HepG2 (cell line): ENCODE data around the gene BST1. TPM values are rescaled to one million over a fixed set of nuclear protein-coding genes. Genes with fewer than 3 reads are reported as not detected.

ENCODE experiments used
- ATAC-seq: fragments of 200-7000 bp; cut with Tn5 transposase; 3 replicates; pipeline ENCODE4 v1.9.1; 2020; ENCODE audit warnings: mild to moderate bottlenecking, moderate library complexity
- BruUV-seq: library from RNA; stranded (reverse); fragments of 400-500 nt; replicated peaks from 2 replicates; lab custom pipeline; 2021; lab: Mats Ljungman, UMichigan
- CTCF ChIA-PET: fragments of 300-600 bp; formaldehyde crosslinking; extraction: SDS; loops from one replicate; lab custom pipeline; 2021; ENCODE audit warnings: low total read pairs, inconsistent platforms, low intra/inter-chr PET ratio; lab: Yijun Ruan, JAX
- POLR2A ChIA-PET: fragments of 350-600 bp; sonication (Branson Sonifier 250); formaldehyde crosslinking; loops from one replicate; lab custom pipeline; 2020; ENCODE audit warnings: antibody characterized with exemption, inconsistent platforms; lab: Yijun Ruan, JAX
- DNase-seq: peaks from one replicate; pipeline ENCODE4 v3.0.0-alpha.2; 2015; ENCODE audit warnings: low spot score
- FAIRE-seq: peaks from 3 replicates; lab custom pipeline; 2011; peaks lifted over from hg19 to GRCh38; lab: Jason Lieb, UNC
- H2AFZ ChIP-seq: one replicate; pipeline ENCODE4 v1.6.1; 2011; ENCODE audit warnings: low read length, inconsistent platforms
- H3K27ac ChIP-seq: fragments of 300-600 bp; 3 replicates; pipeline ENCODE4 v1.8.0; 2011; ENCODE audit warnings: mixed run types, mild to moderate bottlenecking, mixed read lengths, low read length, inconsistent platforms; ENCODE audit not compliant: insufficient read depth; ENCODE audit errors: extremely low read length
- H3K27me3 ChIP-seq, 2 experiments: fragments of 200-600 bp in 1 of 2; 2 replicates in 1 of 2; 3 replicates in 1 of 2; pipeline versions ENCODE4 v1.6.0 to v1.8.0; 2011; ENCODE audit warnings: low read length in 2 of 2, mild to moderate bottlenecking in 2 of 2, moderate library complexity in 2 of 2, inconsistent platforms in 1 of 2; ENCODE audit not compliant: insufficient read depth in 2 of 2, control insufficient read depth in 1 of 2
- H3K36me3 ChIP-seq, 2 experiments: fragments of 200-600 bp in 1 of 2; replicated peaks in 1 of 2; 2 replicates in 1 of 2; 3 replicates in 1 of 2; pipeline versions ENCODE4 v1.5.1 to v1.8.0; 2011; ENCODE audit warnings: low read length in 2 of 2, inconsistent platforms in 1 of 2; ENCODE audit not compliant: insufficient read depth in 2 of 2, control insufficient read depth in 1 of 2
- H3K4me1 ChIP-seq: 2 replicates; pipeline ENCODE4 v1.5.1; 2012; ENCODE audit warnings: low read length, inconsistent platforms; ENCODE audit not compliant: insufficient read depth
- H3K4me2 ChIP-seq: 2 replicates; pipeline ENCODE4 v1.6.0; 2011; ENCODE audit warnings: low read depth, low read length, inconsistent platforms
- H3K4me3 ChIP-seq, 3 experiments: fragments of 200-600 bp in 1 of 3; sonication (generic), shearing (Covaris generic) in 1 of 3; replicated peaks in 1 of 3; 2 replicates each; pipeline ENCODE4 v1.5.1; 2011 to 2016; ENCODE audit warnings: low read length in 3 of 3, inconsistent platforms in 2 of 3, low read depth in 2 of 3, mild to moderate bottlenecking in 2 of 3, control low read depth in 1 of 3, mixed read lengths in 1 of 3; ENCODE audit not compliant: insufficient read depth in 1 of 3
- H3K79me2 ChIP-seq: one replicate; pipeline ENCODE4 v1.6.1; 2011; ENCODE audit warnings: low read length, inconsistent platforms; ENCODE audit not compliant: insufficient read depth
- H3K9ac ChIP-seq: 2 replicates; pipeline ENCODE4 v1.6.0; 2011; ENCODE audit warnings: mild to moderate bottlenecking, low read depth, low read length, inconsistent platforms; ENCODE audit not compliant: insufficient read depth
- H3K9me3 ChIP-seq: 2 replicates; pipeline ENCODE4 v1.5.1; 2012; ENCODE audit warnings: mild to moderate bottlenecking, low read length
- H4K20me1 ChIP-seq: 2 replicates; pipeline ENCODE4 v1.6.0; 2011; ENCODE audit warnings: inconsistent platforms, mild to moderate bottlenecking, low read length, moderate library complexity; ENCODE audit not compliant: insufficient read depth
- BORCS8-MEF2B ChIP-seq: sonication (generic); formaldehyde crosslinking; IDR thresholded peaks from 2 replicates; pipeline ENCODE4 v1.8.0; 2022; ENCODE audit warnings: mild to moderate bottlenecking, missing genetic modification reagents
- CBX2 ChIP-seq, 2 experiments: fragments of 200-600 bp in 1 of 2; sonication (generic); formaldehyde crosslinking in 1 of 2; IDR thresholded peaks; 2 replicates each; pipeline versions ENCODE4 v1.7.0 to v1.8.1; 2018 to 2022; ENCODE audit warnings: low read depth in 2 of 2, low read length in 1 of 2, mild to moderate bottlenecking in 1 of 2, missing genetic modification reagents in 1 of 2
- DR1 ChIP-seq: sonication (generic); formaldehyde crosslinking; IDR thresholded peaks from 2 replicates; pipeline ENCODE4 v1.8.0; 2021; ENCODE audit warnings: mild to moderate bottlenecking, missing genetic modification reagents, inconsistent platforms
- FOXA1 ChIP-seq, 2 experiments: fragments of 450-650 bp in 1 of 2; sonication (generic) in 1 of 2; formaldehyde crosslinking in 1 of 2; IDR thresholded peaks; 2 replicates each; pipeline versions ENCODE4 v1.4.0 to v1.6.1; 2016 to 2020; ENCODE audit warnings: missing genetic modification reagents in 1 of 2
- ISL2 ChIP-seq: sonication (generic); formaldehyde crosslinking; IDR thresholded peaks from 2 replicates; pipeline ENCODE4 v1.5.0; 2020; ENCODE audit warnings: missing genetic modification reagents
- LBX2 ChIP-seq: sonication (generic); formaldehyde crosslinking; IDR thresholded peaks from 2 replicates; pipeline ENCODE4 v1.5.0; 2020; ENCODE audit warnings: missing genetic modification reagents, mild to moderate bottlenecking, borderline replicate concordance
- MEIS2 ChIP-seq: sonication (generic); formaldehyde crosslinking; IDR thresholded peaks from 2 replicates; pipeline ENCODE4 v1.9.0; 2021; ENCODE audit warnings: mild to moderate bottlenecking, missing genetic modification reagents
- MIXL1 ChIP-seq: IDR thresholded peaks from 2 replicates; pipeline ENCODE4 v1.6.1; 2016
- MNT ChIP-seq: fragments of 450-650 bp; IDR thresholded peaks from 2 replicates; pipeline ENCODE4 v1.6.1; 2016
- NAIF1 ChIP-seq: sonication (generic); formaldehyde crosslinking; IDR thresholded peaks from 2 replicates; pipeline ENCODE4 v1.5.0; 2020; ENCODE audit warnings: mild to moderate bottlenecking, missing genetic modification reagents, borderline replicate concordance
- NFAT5 ChIP-seq: sonication (generic); formaldehyde crosslinking; IDR thresholded peaks from 2 replicates; pipeline ENCODE4 v1.4.0; 2020; ENCODE audit warnings: missing genetic modification reagents
- RORA ChIP-seq: sonication (generic); formaldehyde crosslinking; IDR thresholded peaks from 2 replicates; pipeline ENCODE4 v1.5.0; 2020; ENCODE audit warnings: mild to moderate bottlenecking, missing genetic modification reagents, moderate library complexity
- ZFP37 ChIP-seq: sonication (generic); formaldehyde crosslinking; IDR thresholded peaks from 2 replicates; pipeline ENCODE4 v1.4.0; 2020; ENCODE audit warnings: missing genetic modification reagents, borderline replicate concordance
- ZNF589 ChIP-seq: sonication (generic); formaldehyde crosslinking; conservative IDR thresholded peaks from 2 replicates; pipeline ENCODE4 v1.8.0; 2022; ENCODE audit warnings: mild to moderate bottlenecking, moderate library complexity, missing genetic modification reagents
- ZNF607 ChIP-seq: sonication (generic); formaldehyde crosslinking; IDR thresholded peaks from 2 replicates; pipeline ENCODE4 v1.5.1; 2020; ENCODE audit warnings: missing genetic modification reagents, mild to moderate bottlenecking, borderline replicate concordance
- WGBS: methylation state at CpG from one replicate; pipeline ENCODE4 v1.1.6; 2017; ENCODE audit warnings: low lambda C conversion rate; 5-methylcytosine and 5-hydroxymethylcytosine counted together
- in situ Hi-C: cut with HindIII; loops from 2 replicates; pipeline ENCODE4 v1.10.0; 2017; ENCODE audit warnings: low pct_unique_long_range_greater_than_20kb; ENCODE audit not compliant: extremely low pct_ligation_motif_present
- intact Hi-C: fragments of 100-400 bp; cut with micrococcal nuclease; formaldehyde crosslinking; loops from one replicate; pipeline ENCODE4 v1.10.0; 2022; ENCODE audit not compliant: unreplicated experiment
- polyA plus RNA-seq, 8 experiments: library from polyadenylated mRNA; depleted of rRNA in 3 of 8; stranded (reverse) in 7 of 8; unstranded in 1 of 8; fragments of >200 nt; fragmentation: Illumina TruSeq in 4 of 8; extraction: Trizol in 4 of 8; gene quantifications; 2 replicates each; pipeline versions ENCODE4 v1.2.1 to v1.2.3, GENCODE V29; 2011 to 2016; ENCODE audit warnings: low read depth in 4 of 8, missing spikeins in 1 of 8, mixed read lengths in 1 of 8; ENCODE audit not compliant: insufficient read depth in 1 of 8
- total RNA-seq, 5 experiments: library from RNA; depleted of rRNA; stranded (reverse); fragments of >200 nt; fragmentation: Illumina TruSeq; extraction: Trizol; gene quantifications; 2 replicates each; pipeline ENCODE4 v1.2.3, GENCODE V29; 2016; ENCODE audit warnings: low read depth in 1 of 5

The BST1 gene
- total and polyA plus RNA-seq, 2 of the 13 experiments (the other 11 are each of a cell fraction or from before 2014, with no cell fraction given): 0.09 to 0.49 TPM

- WGBS: 38% methylated on average over 4 of the region's 4 CpGs
These were observed 54.2 kb downstream of the BST1 start for GRCh38 chr4:15757054-15757453.

More at GRCh38 chr4:15757054-15757453, 54.2 kb downstream of the BST1 start:
- in situ Hi-C loops (no loop called here), intact Hi-C loops (no loop called here)
- POLR2A ChIA-PET: interaction anchor here (1.1 kb wide), 1 partner anchor 57 kb away, joined by 4 read pairs; no protein-coding TSS in a partner anchor
- Histone ChIP-seq H3K4me1 (peaks cover 5% of the 10 kb centered on the region; the same call in 1 of the 2 replicates), H3K9ac (no peak overlapping the region), H3K36me3 (no peaks in the 10 kb centered on the region), H3K4me3 (no peak overlapping the region), H3K79me2 (no peaks in the 10 kb centered on the region), H3K4me2 (no peak overlapping the region), H3K27ac (no peak overlapping the region), H2AFZ (no peak overlapping the region), H3K27me3 (peaks cover 0 to 2% of the 10 kb centered on the region in 2 experiments; a peak in 2 of 5 replicates), H4K20me1 (no peaks in the 10 kb centered on the region)
- BruUV-seq: no TSS peak
- FAIRE-seq (no peak), ATAC-seq (peak; percentile 29; the same call in 1 of the 3 replicates), DNase-seq (no peak)
- TF ChIP-seq ZNF589 (CRISPR knock-in tag) (no peak), FOXA1 (IDR thresholded peaks at IDR 0.05) (no peak), FOXA1 (CRISPR knock-in tag; IDR thresholded peaks at IDR 0.05) (no peak), BORCS8-MEF2B (CRISPR knock-in tag) (no peak), RORA (no peak), DR1 (CRISPR knock-in tag) (no peak), ISL2 (no peak), MEIS2 (CRISPR knock-in tag) (no peak), ZNF607 (CRISPR knock-in tag) (no peak), MIXL1 (CRISPR knock-in tag) (no peak), MNT (no peak), ZFP37 (CRISPR knock-in tag) (no peak), NFAT5 (CRISPR knock-in tag) (no peak), NAIF1 (CRISPR knock-in tag) (no peak), LBX2 (CRISPR knock-in tag) (no peak), CBX2 (IDR thresholded peaks at IDR 0.05; ENCODE audit: low read depth, low read length) (no peak), CBX2 (CRISPR knock-in tag; IDR thresholded peaks at IDR 0.05; ENCODE audit: low read depth) (no peak)
- TF ChIP-seq, all 625 proteins: peak for 0
- H3K9me3 ChIP-seq: no peaks in the 10 kb centered on the region
- CTCF ChIA-PET: interaction anchor here (1.2 to 1.8 kb wide), 3 partner anchors 26 to 278 kb away, joined by 3 to 5 read pairs (median 3); no protein-coding TSS in a partner anchor
